GM18520 (cell line): ENCODE data around the gene NOS1AP.
"Not testable (repeated sequence)": the region's sequence is repeated elsewhere in the genome, so short reads cannot be mapped to it uniquely, and the experiment has no call there.

ENCODE experiments used
- ATAC-seq: cut with Tn5 transposase; IDR thresholded peaks from one replicate; pipeline ENCODE4 v1.9.1; 2021; ENCODE audit not compliant: unreplicated experiment

NOS1AP gene

DNA sequence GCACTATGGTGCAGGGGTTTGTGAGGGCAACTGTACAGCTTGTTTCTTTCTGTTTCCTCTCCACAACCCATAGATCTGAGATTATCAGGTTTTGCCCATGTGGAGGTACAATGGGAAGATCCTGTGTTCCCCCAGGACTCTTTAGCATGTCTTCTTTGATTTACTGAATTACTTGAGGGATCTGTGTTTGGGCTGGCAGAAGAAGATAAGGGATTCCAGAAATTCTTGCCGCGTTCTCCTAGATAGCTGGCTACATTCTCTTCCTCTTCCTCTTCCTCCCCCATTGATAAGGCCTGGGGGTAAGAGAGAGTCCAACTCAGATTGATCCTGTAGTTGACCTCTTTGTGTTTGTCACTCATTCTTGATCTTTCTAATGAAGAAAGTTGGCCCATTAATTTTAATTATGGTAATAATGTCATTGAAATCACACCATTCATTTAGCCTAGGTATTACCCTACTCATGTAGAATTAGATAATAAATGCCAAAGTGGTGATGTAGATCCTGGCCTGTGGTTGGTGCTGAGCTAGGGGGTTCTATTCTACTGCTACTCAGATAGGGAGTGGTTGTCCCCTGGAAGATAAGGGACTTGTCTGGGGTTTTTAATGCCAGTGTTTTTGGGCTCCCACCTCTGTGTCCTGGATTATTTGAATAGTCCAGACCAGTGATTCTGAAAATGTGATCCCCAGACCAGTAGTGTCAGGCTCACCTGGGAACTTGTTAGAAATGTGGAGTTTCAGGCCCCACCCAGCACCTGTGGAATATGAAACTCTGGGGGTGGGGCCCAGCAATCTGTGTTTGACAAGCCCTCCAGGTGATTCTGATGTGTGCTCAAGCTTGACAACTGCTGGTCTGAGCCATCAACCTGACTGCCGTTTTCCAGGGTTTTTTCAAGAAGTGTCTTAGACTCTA lies 122.2 kb downstream of the NOS1AP start:
- no peak for ATAC-seq

DNA sequence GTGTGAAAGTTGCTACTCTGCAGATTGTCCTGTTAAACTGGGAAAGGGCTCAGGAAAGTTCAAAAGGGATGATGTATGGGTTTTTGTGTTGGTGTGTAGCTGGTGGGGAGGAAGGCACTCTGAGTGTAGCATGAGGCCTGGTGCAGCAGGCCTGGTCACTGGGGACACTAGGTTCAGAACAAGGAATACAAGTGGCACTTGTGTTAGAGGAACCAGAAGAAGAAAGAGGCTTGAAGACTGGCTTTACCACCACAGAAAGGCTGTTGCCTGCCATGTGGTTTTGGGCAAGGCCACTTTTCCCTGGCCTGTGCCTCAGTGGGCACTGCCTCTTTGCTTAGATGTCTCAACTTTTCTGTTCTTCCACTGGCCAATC lies 122.8 kb downstream of the NOS1AP start:
- ATAC-seq, result no peak

DNA sequence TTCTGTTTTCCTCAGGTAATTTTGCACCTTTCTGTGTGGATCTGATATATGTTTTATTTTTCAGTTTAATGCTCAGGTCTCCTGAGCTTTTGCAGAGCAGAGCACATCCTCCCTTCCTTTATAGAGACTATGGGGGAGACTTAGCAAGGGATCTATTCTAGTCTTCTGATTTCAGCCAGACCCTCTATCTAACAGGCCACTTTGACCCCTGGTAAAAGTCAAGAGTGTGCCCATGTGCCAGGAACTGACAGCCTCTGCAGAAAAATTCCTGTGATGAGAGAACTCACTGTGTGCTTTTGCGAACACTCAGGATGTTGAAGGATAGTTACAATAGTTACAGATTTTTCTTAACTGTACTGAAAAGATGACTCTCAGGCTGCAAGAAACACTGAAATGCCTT lies 123.3 kb downstream of the NOS1AP start:
- no peak for ATAC-seq

DNA sequence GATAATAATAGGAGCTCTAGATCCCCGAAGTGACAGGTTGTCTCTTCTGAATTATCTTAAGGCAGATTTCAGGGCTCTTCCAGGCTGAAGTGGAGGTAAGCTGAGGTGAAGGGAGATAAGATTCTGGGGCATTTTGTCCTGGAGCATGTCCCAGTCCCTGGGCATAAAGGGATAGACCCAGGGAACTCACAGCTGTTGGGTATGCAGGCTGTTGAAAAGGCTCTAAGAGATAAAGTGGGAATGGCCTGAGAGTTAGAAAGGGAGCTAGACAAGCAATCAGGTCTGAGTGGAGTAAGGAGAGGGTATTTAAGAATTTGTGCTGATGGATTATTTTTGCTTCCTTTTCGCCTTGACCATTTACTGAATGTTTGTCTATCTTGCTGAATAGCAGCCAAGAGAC lies 123.7 kb downstream of the NOS1AP start:
- ATAC-seq, result no peak

DNA sequence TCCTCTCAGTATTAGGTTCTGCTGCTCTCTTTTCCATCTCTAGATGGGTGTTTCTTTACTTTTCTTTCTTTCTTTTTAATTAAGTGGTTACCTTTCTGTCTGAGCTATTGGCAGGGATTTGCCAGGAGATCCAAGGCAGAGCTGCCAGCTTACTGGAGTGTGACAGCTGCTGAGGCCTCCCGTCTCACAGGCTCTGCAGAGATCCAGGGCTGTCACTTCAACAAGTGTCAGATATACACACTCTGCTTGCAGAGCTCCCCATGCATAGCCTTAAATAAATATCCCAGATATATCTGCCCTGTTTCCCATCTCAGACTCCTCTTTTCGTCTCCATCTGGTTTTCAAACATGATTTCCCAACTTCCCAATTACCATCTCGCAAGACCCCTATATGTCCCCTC lies 124.3 kb downstream of the NOS1AP start:
- no peak for ATAC-seq

DNA sequence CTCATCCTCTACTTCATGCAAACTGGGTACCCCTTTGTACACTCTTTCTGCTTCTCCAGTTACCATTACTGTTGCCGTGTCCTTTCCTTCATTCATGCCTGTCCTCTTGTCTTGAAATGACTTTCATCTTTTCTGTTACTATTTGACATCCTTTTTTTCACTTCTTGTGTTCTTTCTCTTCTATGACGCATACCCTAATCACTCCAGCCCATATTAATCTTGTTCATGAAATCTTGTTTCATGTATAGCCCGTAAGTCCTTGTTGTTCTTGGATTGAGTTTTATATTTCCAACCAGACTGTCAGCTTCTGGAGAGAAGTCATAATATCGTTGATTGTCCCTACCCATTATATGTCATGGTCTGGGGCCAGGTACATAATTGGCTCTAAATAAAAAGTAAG lies 126.1 kb downstream of the NOS1AP start:
- no peak for ATAC-seq

DNA sequence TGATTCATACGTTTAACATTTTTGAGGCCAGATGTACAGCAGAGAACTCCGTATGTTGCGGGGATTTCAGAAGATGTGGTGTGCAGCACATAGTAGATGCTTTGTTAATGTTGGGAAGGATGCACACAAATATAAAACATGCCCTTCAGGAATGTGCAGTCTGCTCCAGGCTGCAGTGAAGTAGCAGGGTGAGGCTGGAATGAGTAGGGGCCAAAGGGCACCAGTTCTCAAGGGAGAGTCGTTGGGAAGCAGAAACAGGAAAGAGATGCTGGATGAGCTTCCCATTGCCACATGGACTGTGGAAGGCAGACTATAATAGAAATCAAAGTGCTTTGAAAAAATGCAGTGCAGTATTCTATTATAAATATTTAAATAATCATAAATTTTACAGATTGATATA lies 126.9 kb downstream of the NOS1AP start:
- ATAC-seq, result no peak

DNA sequence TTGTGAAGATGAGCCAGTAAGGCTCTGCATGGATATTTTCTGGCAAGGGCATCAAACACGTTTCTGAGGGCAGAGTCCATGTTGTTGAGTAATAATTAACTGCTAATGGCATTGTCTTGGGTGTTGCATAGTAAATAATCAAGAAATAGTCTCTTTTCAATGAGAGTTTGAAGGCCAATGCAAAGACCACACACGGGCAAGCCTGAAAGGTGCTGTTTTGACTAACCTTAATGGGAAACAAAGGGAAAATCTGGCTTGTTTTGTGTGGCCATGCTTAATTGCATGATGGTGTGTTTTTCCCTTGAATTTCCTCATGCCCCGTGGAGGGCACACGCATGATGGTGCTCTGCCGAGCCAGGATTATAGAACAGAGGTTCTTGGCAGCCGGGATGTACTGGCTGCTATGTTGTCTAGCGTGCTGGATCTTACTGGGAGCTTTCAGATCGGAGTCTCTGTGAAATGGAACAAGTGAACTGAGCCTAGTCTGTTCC lies 127.6 kb downstream of the NOS1AP start:
- ATAC-seq, result no peak

DNA sequence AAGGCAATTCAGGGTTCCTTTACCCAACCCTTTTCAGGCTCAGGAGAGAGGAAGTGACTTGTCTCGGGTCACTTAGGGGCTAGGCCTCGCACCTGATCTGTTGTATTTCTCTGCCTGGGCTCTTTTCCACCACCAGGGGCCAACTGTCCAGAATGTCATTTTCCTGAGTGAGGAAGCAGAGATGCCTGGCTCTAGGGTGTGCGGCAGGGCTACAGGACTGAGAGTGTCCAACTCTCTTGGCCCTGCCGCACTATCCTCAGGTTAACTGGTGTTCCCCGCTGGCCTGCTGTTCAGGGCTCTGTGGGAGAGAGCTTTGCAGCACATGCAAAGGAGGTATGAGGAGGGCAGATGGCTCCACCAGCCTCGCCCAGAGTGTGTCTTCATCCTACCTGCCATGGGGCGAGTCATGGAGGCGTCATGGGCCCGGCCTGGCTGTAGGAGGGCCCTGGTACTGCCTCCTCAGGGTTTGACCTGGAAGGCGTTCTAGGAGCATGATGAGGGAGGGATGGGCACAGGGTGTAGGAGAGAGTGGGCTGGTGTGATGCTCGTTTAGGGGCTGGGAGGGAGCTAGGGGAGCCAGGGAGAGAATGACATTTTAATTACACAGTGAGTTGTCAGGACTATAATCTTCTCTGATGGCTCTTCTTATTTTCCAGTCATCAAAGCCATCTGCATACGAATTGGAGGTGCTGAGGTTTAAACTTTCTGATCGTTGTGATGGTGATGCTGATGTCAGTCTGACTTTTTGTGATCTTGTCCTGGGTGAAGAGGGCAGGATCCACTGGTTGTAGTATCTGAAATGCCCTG lies 128.3 kb downstream of the NOS1AP start:
- ATAC-seq, result no peak

DNA sequence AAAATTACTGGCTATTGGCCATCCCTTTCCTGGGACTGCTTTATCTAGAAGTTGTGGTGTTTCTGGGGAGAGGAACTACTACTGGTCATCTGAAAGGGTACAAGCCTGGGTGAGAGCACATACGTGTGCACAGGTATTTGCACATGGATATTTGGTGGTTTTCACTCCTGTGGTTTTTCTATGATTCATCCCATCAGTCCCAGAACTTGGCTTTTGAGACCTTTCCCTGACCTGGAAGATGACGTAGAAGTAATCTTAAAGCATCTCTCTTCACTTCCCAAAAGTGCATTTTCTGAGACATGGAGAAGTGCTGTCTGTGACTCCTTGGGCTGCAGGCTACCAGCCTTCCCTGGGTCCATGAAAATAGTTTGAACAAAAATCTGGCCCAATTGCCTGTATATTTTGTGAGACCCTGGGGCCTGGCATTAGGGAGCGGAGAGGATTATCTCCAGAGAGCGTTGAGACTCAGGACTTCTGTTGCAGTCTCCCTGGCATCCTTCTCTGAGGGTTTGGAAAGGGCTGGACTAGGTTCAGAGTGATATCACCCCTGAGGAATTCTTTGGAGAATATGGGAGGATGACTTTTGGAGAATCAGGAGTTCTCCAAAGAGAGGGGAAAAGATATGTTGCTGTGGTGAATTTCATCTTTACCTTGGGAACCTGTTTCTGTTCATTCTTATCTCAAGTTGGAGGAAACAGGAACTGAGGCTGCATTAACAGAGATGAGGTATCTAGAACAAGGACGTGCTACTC lies 130.8 kb downstream of the NOS1AP start:
- no peak for ATAC-seq

DNA sequence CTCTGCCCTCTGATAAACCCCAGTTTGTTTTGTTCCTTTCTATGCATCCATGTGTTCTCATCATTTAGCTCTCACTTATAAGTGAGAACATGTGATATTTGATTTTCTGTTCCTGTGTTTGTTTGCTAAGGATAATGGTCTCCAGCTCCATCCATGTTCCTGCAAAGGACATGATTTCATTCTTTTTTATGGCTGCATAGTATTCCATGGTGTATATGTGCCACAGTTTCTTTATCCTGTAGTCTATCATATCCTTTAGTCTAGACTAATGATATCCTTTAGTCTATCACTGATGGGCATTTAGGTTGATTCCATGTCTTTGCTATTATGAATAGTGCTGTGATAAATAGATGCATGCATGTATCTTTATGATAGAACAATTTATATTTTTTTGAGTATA lies 131.6 kb downstream of the NOS1AP start:
- ATAC-seq, result not testable (repeated sequence)

DNA sequence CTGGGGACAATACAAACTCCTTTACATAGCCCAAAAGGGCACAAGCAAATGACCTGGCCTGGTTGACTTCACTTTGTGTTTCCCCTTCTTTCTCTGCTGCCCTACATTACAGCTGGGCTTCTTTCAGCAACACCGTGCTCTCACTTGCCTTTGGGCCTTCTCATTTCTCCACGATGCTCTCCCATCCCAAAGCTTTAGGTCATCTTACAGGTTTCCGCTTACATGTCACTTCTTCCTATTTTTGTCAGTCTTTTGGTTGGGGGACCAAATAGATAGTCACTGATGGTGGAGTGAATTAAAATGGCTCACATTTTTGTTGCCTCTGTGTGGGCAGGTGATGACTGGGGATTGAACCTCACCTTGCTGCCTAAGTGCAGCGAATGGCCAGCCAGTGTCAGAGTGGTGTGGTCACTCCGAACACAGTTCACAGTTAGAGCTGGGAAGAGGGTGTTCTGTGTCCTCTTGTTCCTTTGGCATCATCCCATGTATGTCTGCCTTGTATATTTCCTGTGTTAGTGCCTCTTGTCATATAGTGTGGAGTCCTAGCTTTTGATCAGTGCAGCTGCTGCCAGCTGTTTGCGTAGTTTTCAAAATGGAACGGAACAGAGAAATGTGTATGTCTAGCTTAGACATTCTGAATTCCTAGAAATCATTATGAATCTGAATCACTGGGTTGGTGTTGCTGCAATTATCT lies 134.8 kb downstream of the NOS1AP start:
- ATAC-seq, result no peak

DNA sequence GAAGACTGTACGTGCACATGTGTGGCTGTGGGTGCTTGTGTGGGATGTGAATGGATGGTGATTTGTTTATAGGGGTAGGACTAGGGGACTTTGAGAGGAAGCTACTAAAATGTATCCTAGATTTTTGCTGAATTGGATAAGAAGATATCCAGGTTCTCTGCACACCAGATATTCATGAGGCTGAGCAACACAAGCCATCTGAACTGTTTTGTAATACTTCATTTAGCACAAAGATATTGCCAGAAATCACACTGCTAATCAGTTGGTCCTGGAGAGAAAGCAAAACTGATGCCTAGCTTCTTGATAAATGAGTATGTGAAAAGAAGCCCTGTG lies 135.3 kb downstream of the NOS1AP start:
- no peak for ATAC-seq

DNA sequence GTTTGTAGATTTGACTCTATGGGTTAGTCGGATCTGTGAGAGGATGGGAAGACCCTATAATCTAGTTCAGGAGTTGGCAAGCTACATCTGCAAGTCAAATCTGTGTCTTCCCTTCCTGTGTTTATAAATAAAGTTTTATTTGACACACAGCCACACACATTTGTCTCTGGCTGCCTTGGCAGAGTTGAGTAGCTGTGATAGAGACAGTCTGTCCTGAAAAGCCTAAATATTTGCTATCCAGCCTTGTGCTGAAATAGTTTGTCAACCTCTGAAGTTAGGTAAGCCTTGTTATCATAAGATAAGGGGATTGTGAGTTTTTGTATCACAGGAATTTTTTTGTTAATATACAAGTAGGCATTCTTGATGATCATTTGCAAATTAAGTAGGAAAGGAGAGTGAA lies 136.8 kb downstream of the NOS1AP start:
- no peak for ATAC-seq

DNA sequence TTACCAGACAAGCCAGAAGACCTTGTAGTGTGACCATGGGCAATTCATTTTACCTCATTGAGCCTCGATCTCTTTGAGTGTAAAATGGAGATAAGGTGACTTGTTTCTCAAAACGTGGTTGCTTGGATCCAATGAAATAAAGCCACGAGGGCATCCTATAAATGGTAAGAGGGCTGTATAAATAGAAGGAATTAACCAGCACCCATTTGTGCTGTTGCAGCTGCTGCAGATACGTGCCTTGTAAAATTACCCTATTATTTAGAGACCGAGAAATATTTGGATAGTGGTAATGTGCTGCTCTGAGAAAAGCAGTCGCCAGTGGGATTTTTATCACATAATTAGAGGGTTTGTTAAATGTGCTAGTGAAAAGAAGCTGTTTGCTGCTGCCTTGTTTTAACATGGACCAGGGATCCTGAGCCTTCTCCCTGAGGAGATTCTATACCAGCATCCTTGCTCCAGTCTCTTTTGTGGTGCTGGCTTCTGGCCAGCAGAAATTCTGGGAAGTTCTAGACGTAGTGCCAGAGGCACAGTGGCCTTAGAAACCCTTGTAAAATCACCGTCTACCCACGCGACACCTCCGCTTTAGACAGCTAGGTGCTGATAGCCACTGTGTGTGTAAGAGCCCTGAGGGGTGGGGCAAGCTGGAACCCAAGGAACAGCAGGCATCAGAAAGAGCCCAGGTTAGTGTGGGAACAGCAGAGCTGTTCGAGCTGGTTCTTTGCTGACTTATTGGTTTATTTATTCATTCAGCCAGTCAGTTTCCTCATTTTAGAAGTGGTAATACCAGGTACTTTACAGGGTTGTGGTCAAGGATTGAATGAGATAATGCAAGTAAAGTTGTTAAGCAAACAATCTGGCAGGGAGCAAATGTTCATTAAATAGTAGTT lies 137.5 kb downstream of the NOS1AP start:
- no peak for ATAC-seq

DNA sequence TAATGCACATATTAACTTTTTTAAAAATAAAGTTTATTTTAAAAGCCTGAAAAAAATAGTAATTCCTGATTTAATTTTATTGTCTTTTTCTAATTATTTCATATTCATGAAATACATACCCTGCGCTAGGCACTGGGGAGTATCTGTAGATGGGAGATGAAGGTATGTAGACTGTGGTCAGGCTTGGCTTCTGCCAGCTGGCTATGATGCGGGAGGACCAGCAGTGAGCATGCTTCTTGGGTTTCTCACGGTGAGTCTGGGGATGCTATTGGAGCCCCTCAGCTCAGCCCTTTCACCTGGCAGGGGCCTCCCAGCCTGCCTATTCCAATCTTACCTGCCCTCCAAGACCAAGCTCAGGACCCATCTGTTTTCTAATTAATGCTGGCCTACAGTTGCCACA lies 138.4 kb downstream of the NOS1AP start:
- no peak for ATAC-seq

DNA sequence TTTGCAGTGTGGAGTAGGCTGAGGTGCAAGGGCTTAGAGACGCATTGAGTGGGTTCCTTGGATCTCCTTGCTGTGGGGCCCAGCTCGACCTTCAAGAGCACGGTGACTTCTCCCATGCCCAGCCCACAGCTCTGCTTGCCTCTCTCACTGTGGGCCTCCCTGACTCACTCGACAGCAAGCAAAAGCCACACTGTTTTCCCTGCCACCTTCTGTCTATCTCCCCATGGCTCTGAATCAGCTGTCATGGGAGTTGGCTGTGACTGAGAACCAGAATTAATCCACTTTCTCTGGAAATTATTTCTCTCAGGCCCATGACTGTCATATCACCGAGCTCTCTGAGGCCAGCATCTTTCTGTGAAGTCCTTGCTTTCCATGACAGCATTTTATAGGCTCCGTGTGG lies 140.7 kb downstream of the NOS1AP start:
- no peak for ATAC-seq

DNA sequence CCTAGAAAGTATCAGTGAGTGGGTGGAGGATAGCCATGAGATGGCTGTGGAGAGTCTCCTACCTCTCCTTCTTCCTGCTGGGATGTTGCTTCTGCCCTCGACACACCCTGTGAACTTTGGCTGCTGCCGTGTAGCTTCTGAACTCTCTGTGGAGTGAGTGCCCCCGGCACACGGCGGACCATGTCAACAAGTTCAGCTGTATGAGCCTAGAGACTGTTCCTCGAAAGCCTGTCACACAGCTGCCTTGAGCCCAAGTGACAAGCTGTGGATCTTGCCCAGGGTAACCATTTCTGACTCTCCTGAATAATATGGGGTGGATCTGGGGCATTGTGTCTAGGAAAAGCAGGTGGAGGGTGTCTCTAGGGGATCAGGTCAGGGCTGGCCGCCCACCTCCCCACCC lies 143.2 kb downstream of the NOS1AP start:
- ATAC-seq, result no peak

DNA sequence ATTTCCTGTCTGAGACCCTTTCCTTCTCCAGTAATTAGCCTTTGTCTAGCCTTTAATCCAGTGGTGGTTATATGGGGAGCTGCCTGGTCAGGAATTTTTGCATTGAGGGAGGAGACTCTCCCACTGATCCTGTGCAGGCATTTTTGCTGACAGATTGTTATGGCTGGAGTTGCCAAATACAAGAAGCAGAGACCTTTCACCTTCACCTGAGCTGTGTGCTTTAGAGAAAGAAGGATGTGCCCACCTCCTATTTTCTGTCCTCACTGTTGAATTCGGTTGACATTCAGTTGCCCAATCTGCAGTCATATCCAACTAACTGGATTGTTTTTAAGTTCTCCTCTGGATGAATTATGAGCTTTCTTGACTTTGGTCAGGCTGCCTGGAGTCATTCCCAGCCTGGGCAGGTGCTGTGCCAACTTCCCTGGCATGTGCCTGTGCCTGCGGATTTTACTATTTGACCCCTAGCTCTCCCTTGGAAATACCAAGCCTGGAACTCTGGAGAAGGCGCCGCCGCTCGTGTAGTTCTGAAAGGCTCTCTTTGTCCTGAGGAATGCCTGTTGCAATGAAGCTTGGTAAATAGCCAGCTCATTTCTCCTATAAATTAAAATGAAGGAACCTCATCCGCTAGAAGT lies 143.9 kb downstream of the NOS1AP start:
- no peak for ATAC-seq

DNA sequence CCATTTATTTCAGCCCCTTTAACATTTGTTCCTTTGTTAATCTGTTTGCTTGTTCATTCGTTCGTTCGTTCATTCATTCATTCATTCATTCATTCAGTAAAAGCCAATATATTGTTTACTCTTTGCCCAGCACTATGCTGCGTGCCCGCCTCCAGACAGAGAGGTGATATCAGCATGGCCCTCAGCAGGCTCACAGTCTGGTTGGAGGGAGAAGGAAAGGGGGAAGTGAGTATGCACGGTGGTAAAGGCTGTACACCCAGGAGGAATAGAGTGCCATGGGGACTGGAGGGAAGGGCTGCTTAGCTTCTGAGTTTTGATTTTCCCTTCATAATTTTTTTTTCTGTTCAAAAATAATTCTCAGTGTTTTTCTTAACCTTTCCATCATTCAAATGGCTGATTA lies 144.7 kb downstream of the NOS1AP start:
- no peak for ATAC-seq
